PC-9 (cell line): ENCODE measurements around the gene MED6. TPM values are rescaled to one million over a fixed set of nuclear protein-coding genes. Genes with fewer than 3 reads are reported as not detected.
A peak's percentile ranks its signal among the peaks of the same experiment; 100 is the strongest.

Source experiments
- BruUV-seq: library from RNA; stranded (reverse); fragments of 400-500 nt; replicated peaks from 2 replicates; lab custom pipeline; 2021; lab: Mats Ljungman, UMichigan
- CTCF ChIA-PET: fragments of 300-600 bp; sonication (Branson Sonifier 250); formaldehyde crosslinking; loops from one replicate; lab custom pipeline; 2022; ENCODE audit warnings: antibody characterized with exemption; lab: Charles Lee
- POLR2A ChIA-PET: fragments of 300-600 bp; sonication (Branson Sonifier 250); formaldehyde crosslinking; loops from one replicate; lab custom pipeline; 2022; ENCODE audit warnings: antibody characterized with exemption; ENCODE audit not compliant: unreplicated experiment; lab: Charles Lee
- DNase-seq, 2 experiments: peaks; one replicate each; pipeline versions ENCODE4 v3.0.0 to v3.0.0-alpha.2; 2015 to 2022; ENCODE audit warnings: mixed read lengths in 1 of 2
- H2AFZ ChIP-seq: fragments of 200-600 bp; sonication (generic); 2 replicates; pipeline ENCODE4 v1.8.1; 2017; ENCODE audit warnings: antibody characterized with exemption
- H3F3A ChIP-seq: fragments of 200-600 bp; sonication (generic); 2 replicates; pipeline ENCODE4 v1.8.1; 2017; ENCODE audit warnings: antibody characterized with exemption, mild to moderate bottlenecking, low read depth; ENCODE audit not compliant: insufficient read depth
- H3K27ac ChIP-seq: fragments of 200-600 bp; sonication (generic); 2 replicates; pipeline ENCODE4 v1.6.1; 2016; ENCODE audit warnings: mixed run types
- H3K27me3 ChIP-seq: fragments of 200-600 bp; sonication (generic); 2 replicates; pipeline ENCODE4 v1.6.1; 2016; ENCODE audit warnings: low read depth, mixed run types; ENCODE audit not compliant: insufficient read depth
- H3K36me3 ChIP-seq: fragments of 200-600 bp; sonication (generic); 2 replicates; pipeline ENCODE4 v1.6.1; 2016; ENCODE audit warnings: low read depth, mixed run types
- H3K4me1 ChIP-seq: fragments of 200-600 bp; sonication (generic); replicated peaks from 2 replicates; pipeline ENCODE4 v1.6.1; 2016; ENCODE audit warnings: mixed run types; ENCODE audit not compliant: insufficient read depth
- H3K4me2 ChIP-seq: fragments of 200-600 bp; sonication (generic); 2 replicates; pipeline ENCODE4 v1.6.1; 2017; ENCODE audit warnings: mixed run types
- H3K4me3 ChIP-seq: fragments of 200-600 bp; sonication (generic); 2 replicates; pipeline ENCODE4 v1.6.1; 2016; ENCODE audit warnings: mixed run types
- H3K79me2 ChIP-seq: fragments of 200-600 bp; sonication (generic); 2 replicates; pipeline ENCODE4 v1.6.1; 2017; ENCODE audit warnings: low read depth, mixed run types
- H3K9me2 ChIP-seq: fragments of 200-600 bp; sonication (generic); 2 replicates; pipeline ENCODE4 v1.8.1; 2017; ENCODE audit warnings: mild to moderate bottlenecking; ENCODE audit not compliant: insufficient read depth
- H3K9me3 ChIP-seq: fragments of 200-600 bp; sonication (generic); 2 replicates; pipeline ENCODE4 v1.8.1; 2016; ENCODE audit warnings: low read depth; ENCODE audit not compliant: insufficient read depth
- H4K20me1 ChIP-seq: fragments of 200-600 bp; sonication (generic); 2 replicates; pipeline ENCODE4 v1.8.1; 2017; ENCODE audit not compliant: insufficient read depth
- CTCF ChIP-seq: fragments of 200-600 bp; sonication (generic); conservative IDR thresholded peaks from 2 replicates; pipeline ENCODE4 v1.6.1; 2017; ENCODE audit warnings: mixed run types, antibody characterized with exemption, mild to moderate bottlenecking, moderate library complexity
- EZH2 ChIP-seq: fragments of 200-600 bp; sonication (generic); IDR thresholded peaks from 2 replicates; pipeline ENCODE4 v1.8.0; 2017; ENCODE audit warnings: antibody characterized with exemption, low read depth
- intact Hi-C: fragments of 100-400 bp; cut with micrococcal nuclease; formaldehyde crosslinking; loops from one replicate; pipeline ENCODE4 v1.10.0; 2022; ENCODE audit not compliant: unreplicated experiment
- total RNA-seq: library from RNA; stranded (reverse); gene quantifications from 2 replicates; pipeline ENCODE4 v1.2.3, GENCODE V29; 2021

Gene MED6
- total RNA-seq, 1 experiment from 2014 or later: 58.2 TPM

DNA sequence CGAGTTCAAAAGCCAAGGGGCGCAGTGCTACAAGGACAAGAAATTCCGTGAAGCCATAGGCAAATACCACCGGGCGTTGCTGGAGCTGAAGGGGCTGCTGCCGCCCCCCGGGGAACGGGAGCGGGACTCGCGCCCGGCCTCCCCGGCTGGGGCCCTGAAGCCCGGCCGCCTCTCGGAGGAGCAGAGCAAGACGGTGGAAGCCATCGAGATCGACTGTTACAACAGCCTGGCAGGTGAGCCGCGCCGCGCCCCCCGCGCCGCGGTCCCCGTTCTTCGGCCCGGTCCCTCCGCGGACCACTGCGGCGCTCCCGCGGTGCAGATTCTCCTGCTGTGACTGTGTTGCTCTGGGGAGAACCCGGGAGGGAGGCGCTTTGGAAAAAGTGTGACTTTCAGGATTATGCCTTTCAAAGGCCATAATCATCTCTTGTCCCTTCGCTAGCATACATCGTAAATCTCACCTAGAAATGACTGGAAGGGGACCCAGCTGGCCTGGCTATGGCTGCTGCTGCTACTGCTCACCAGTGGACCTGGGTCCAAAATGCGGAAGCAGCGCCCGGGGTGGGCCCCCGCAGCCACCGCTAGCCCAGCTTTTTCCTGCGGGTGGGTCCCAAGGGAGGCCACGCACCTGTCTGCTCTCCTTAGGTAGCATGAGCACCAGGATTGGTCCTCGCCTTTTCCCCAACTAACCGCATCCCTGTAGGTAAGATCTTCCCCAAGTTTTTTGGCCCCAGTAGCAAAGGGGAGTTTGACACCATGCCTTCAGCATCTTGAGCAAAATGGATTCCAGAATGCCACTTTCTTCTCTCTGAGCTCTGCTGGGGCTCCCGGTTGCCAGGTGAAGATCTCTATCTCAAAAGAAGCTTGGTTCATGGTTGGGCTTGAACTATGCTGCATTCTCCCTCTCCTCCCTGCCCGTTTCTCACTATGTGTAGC, 42.1 kb upstream of the MED6 start:
- intact Hi-C loops: no loop called here
- POLR2A ChIA-PET: no interaction called here

DNA sequence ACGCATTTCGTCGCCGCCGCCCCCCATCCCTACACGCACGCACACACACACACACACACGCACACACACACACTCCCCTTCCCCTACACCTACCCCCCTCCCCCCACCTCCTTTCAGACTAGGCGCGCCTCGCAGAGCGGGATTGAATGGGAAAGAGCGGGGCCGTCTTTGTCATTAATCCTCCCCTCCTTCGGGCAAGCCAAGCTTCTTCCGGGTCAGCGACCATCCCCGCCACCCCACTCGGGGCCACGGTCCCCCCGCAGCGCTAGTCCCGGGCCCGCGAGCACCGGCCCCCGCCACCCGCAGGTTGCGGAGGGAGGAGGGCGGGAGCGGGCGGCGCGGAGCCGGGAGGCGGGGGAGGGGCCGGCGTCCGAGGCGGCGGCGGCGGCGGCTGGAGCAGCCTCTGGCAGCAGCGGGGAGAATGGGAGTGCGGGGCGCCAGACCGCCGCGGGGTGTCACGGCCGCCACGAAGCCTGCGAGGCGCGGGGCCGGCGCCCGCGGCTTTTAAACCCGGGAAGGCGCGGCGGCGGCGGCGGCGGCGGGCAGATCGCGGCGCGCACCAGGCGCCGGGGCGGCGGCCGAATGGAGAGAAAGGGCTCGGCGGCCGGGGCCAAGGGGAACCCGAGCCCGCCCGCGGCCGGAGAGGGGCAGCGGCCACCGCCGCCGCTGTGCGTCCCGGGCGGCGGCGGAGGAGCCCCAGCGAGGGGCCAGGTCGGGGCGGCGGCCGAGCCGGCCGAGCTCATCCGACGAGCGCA, 41.3 kb upstream of the MED6 start, which contains the start of gene TTC9:
TSS of gene TTC9 (plus strand) at position 369 of the 755 bp plus-strand sequence. CDS start at position 583, 214 bp downstream.
- Histone ChIP-seq H3K27ac (0 out of 2 replicates have a peak within 1 kb of the TSS, but pooled peaks have one; percentile 1), H3K9me3 (peaks cover under 1% of the 10 kb centered on the region; the same call in 1 of the 2 replicates), H4K20me1 (no peaks in the 10 kb centered on the region), H3K27me3 (no peaks in the 10 kb centered on the region), H2AFZ (peak within 1 kb of the TSS; percentile 83), H3K79me2 (no peaks in the 10 kb centered on the region), H3F3A (peaks cover 8% of the 10 kb centered on the region; the same call in 1 of the 2 replicates), H3K36me3 (no peaks in the 10 kb centered on the region), H3K4me1 (peaks cover 28% of the 10 kb centered on the region), H3K4me3 (peak within 1 kb of the TSS; percentile 97), H3K9me2 (no peaks in the 10 kb centered on the region), H3K4me2 (peak within 1 kb of the TSS; percentile 93)
- DNase-seq: peak in 1 of 2 experiments; percentile 40
- TF ChIP-seq EZH2: no peak
- TF ChIP-seq CTCF: no peak
- CTCF ChIA-PET: interaction anchor here (0.6 kb wide), 3 partner anchors 22 to 283 kb away, joined by 3 to 13 read pairs (median 9); no protein-coding TSS in a partner anchor
- POLR2A ChIA-PET: no interaction called here
- intact Hi-C loops: loop anchor here (1.0 to 2.0 kb wide), 5 partner anchors 24 to 167 kb away; partner anchors contain the start of gene MAP3K9
- BruUV-seq: no TSS peak

More for the DNA sequence above, 42.1 kb upstream of the MED6 start:
- no TSS peak for BruUV-seq
- peaks cover 7% of the 10 kb centered on the region; the same call in 1 of the 2 replicates for H3F3A ChIP-seq
- peak overlapping the region; percentile 83 for H2AFZ ChIP-seq
- H3K4me1 ChIP-seq: peaks cover 27% of the 10 kb centered on the region
- H3K27ac ChIP-seq: no peak overlapping the region
- no peaks in the 10 kb centered on the region for H3K36me3 ChIP-seq
- no peaks in the 10 kb centered on the region for H3K79me2 ChIP-seq
- H3K4me2 ChIP-seq: peak overlapping the region; percentile 93
- H3K27me3 ChIP-seq: no peaks in the 10 kb centered on the region
- CTCF ChIA-PET: interaction anchor here (0.6 kb wide), 1 partner anchor 284 kb away, joined by 9 read pairs; no protein-coding TSS in a partner anchor
- no peak for TF ChIP-seq CTCF
- no peak for TF ChIP-seq EZH2
- H3K9me3 ChIP-seq: no peaks in the 10 kb centered on the region
- peak overlapping the region; percentile 97 for H3K4me3 ChIP-seq
- H3K9me2 ChIP-seq: no peaks in the 10 kb centered on the region
- no peaks in the 10 kb centered on the region for H4K20me1 ChIP-seq
- DNase-seq: peak in 1 of 2 experiments; percentile 26
